Caco-2 (cell line): ENCODE data around the gene PLPP1. TPM values are rescaled to one million over a fixed set of nuclear protein-coding genes. Genes with fewer than 3 reads are reported as not detected.

Experiments
- BruUV-seq: library from RNA; stranded (reverse); fragments of 400-500 nt; replicated peaks from 2 replicates; lab custom pipeline; 2021; lab: Mats Ljungman, UMichigan
- CTCF ChIA-PET: fragments of 300-600 bp; sonication (Branson Sonifier 250); formaldehyde crosslinking; loops from one replicate; lab custom pipeline; 2022; ENCODE audit warnings: antibody characterized with exemption; lab: Charles Lee
- POLR2A ChIA-PET: fragments of 300-600 bp; sonication (Branson Sonifier 250); formaldehyde crosslinking; loops from one replicate; lab custom pipeline; 2022; ENCODE audit warnings: antibody characterized with exemption; lab: Charles Lee
- DNase-seq, 2 experiments: peaks; one replicate each; pipeline versions ENCODE4 v3.0.0 to v3.0.0-alpha.2; 2020 to 2022
- H3K27me3 ChIP-seq: replicated peaks from 2 replicates; pipeline ENCODE4 v1.6.0; 2011; ENCODE audit warnings: low read length; ENCODE audit not compliant: control insufficient read depth, insufficient read depth
- H3K36me3 ChIP-seq: 2 replicates; pipeline ENCODE4 v1.5.1; 2011; ENCODE audit warnings: low read length; ENCODE audit not compliant: control insufficient read depth, insufficient read depth
- H3K4me1 ChIP-seq: fragments of 250-450 bp; sonication (Bioruptor Pico); 2 replicates; pipeline ENCODE4 v1.5.1; 2020; ENCODE audit warnings: mild to moderate bottlenecking
- H3K4me3 ChIP-seq: 2 replicates; pipeline ENCODE4 v1.5.1; 2011; ENCODE audit warnings: low read depth, mild to moderate bottlenecking, control low read depth, low read length
- H3K9me3 ChIP-seq: fragments of 250-450 bp; sonication (Bioruptor Pico); 2 replicates; pipeline ENCODE4 v1.5.1; 2020; ENCODE audit warnings: mild to moderate bottlenecking, moderate library complexity
- H3K27ac Mint-ChIP-seq: one replicate; pipeline ENCODE4 v1.8.0; 2022; ENCODE audit warnings: mixed read lengths; ENCODE audit not compliant: unreplicated experiment
- H3K27me3 Mint-ChIP-seq: one replicate; pipeline ENCODE4 v1.8.0; 2022; ENCODE audit warnings: mixed read lengths; ENCODE audit not compliant: insufficient read depth, unreplicated experiment
- H3K36me3 Mint-ChIP-seq: one replicate; pipeline ENCODE4 v1.8.0; 2022; ENCODE audit warnings: mild to moderate bottlenecking, mixed read lengths; ENCODE audit not compliant: insufficient read depth, unreplicated experiment
- H3K4me1 Mint-ChIP-seq: one replicate; pipeline ENCODE4 v1.8.0; 2022; ENCODE audit warnings: low read depth, mixed read lengths; ENCODE audit not compliant: unreplicated experiment
- H3K4me3 Mint-ChIP-seq: one replicate; pipeline ENCODE4 v1.8.0; 2022; ENCODE audit warnings: mild to moderate bottlenecking, moderate library complexity, mixed read lengths; ENCODE audit not compliant: unreplicated experiment
- H3K9me3 Mint-ChIP-seq: one replicate; pipeline ENCODE4 v1.8.0; 2022; ENCODE audit warnings: mixed read lengths; ENCODE audit not compliant: unreplicated experiment
- CTCF ChIP-seq, 2 experiments: fragments of 200-600 bp in 1 of 2; IDR thresholded peaks; 1 replicate in 1 of 2; 2 replicates in 1 of 2; pipeline versions ENCODE4 v1.5.1 to v1.8.0; 2011 to 2022; ENCODE audit warnings: antibody characterized with exemption in 1 of 2, control low read depth in 1 of 2, inconsistent platforms in 1 of 2, low read depth in 1 of 2, low read length in 1 of 2, mild to moderate bottlenecking in 1 of 2, moderate library complexity in 1 of 2; ENCODE audit not compliant: insufficient read depth in 1 of 2, severe bottlenecking in 1 of 2, unreplicated experiment in 1 of 2
- intact Hi-C: fragments of 100-400 bp; cut with micrococcal nuclease; formaldehyde crosslinking; loops from one replicate; pipeline ENCODE4 v1.10.0; 2022; ENCODE audit not compliant: unreplicated experiment
- total RNA-seq: library from RNA; stranded (reverse); gene quantifications from 2 replicates; pipeline ENCODE4 v1.2.3, GENCODE V29; 2022

PLPP1 gene
- total RNA-seq, 1 experiment from 2014 or later: 49.4 TPM

- intact Hi-C loops: loop anchor here (1.0 to 2.0 kb wide), 4 partner anchors 12 to 156 kb away; no protein-coding TSS in a partner anchor
- Histone ChIP-seq H3K4me1 (peaks cover 13% of the 10 kb centered on the region), H3K9me3 (no peaks in the 10 kb centered on the region), H3K36me3 (no peaks in the 10 kb centered on the region), H3K27me3 (no peaks in the 10 kb centered on the region), H3K4me3 (peak overlapping the region; percentile 98)
- H3K4me3 Mint-ChIP-seq: peak overlapping the region; percentile 78
- H3K9me3 Mint-ChIP-seq: no peaks in the 10 kb centered on the region
- peaks cover 24% of the 10 kb centered on the region for H3K36me3 Mint-ChIP-seq
- H3K4me1 Mint-ChIP-seq: peaks cover 28% of the 10 kb centered on the region
- POLR2A ChIA-PET: no interaction called here
- CTCF ChIA-PET: interaction anchor here (1.6 kb wide), 1 partner anchor 156 kb away, joined by 4 read pairs; no protein-coding TSS in a partner anchor
- H3K27ac Mint-ChIP-seq: peak overlapping the region; percentile 78
- no peak for DNase-seq
- BruUV-seq: TSS peak; percentile 96
- TF ChIP-seq CTCF (IDR thresholded peaks at IDR 0.05; ENCODE audit: insufficient read depth in 1 of 2, low read depth in 1 of 2, low read length in 1 of 2, severe bottlenecking in 1 of 2, unreplicated experiment in 1 of 2): no peak
- H3K27me3 Mint-ChIP-seq: no peaks in the 10 kb centered on the region
These were observed 588 bp upstream of the PLPP1 start for GRCh38 chr5:55535199-55535905.

GRCh38 chr5:55533521-55534435 is 986 bp downstream of the PLPP1 start:
- no peaks in the 10 kb centered on the region for H3K9me3 ChIP-seq
- no peaks in the 10 kb centered on the region for H3K27me3 ChIP-seq
- H3K36me3 Mint-ChIP-seq: peaks cover 29% of the 10 kb centered on the region
- DNase-seq: peak in 1 of 2 experiments; percentile 69
- TSS peak; percentile 37 for BruUV-seq
- peaks cover 18% of the 10 kb centered on the region for H3K4me1 Mint-ChIP-seq
- H3K27ac Mint-ChIP-seq: peak overlapping the region; percentile 0
- H3K27me3 Mint-ChIP-seq: no peaks in the 10 kb centered on the region
- CTCF ChIA-PET: interaction anchor here (1.6 kb wide), 1 partner anchor 158 kb away, joined by 4 read pairs; no protein-coding TSS in a partner anchor
- H3K4me1 ChIP-seq: peaks cover 8% of the 10 kb centered on the region
- H3K9me3 Mint-ChIP-seq: no peaks in the 10 kb centered on the region
- POLR2A ChIA-PET: interaction anchor here (0.5 to 0.8 kb wide), 2 partner anchors 172 to 1281 kb away, joined by 3 to 6 read pairs; no protein-coding TSS in a partner anchor
- intact Hi-C loops: loop anchor here (2.0 to 5.0 kb wide), 3 partner anchors 13 to 116 kb away; no protein-coding TSS in a partner anchor
- TF ChIP-seq CTCF (IDR thresholded peaks at IDR 0.05; ENCODE audit: insufficient read depth in 1 of 2, low read depth in 1 of 2, low read length in 1 of 2, severe bottlenecking in 1 of 2, unreplicated experiment in 1 of 2): no peak
- H3K36me3 ChIP-seq: no peaks in the 10 kb centered on the region
- peak overlapping the region; percentile 98 for H3K4me3 ChIP-seq
- peak overlapping the region; percentile 78 for H3K4me3 Mint-ChIP-seq

- no peaks in the 10 kb centered on the region for H3K27me3 Mint-ChIP-seq
These were observed 4.1 kb downstream of the PLPP1 start for GRCh38 chr5:55530669-55531068.

More at GRCh38 chr5:55530669-55531068, 4.1 kb downstream of the PLPP1 start:
- no TSS peak for BruUV-seq
- no peak for TF ChIP-seq CTCF (IDR thresholded peaks at IDR 0.05; ENCODE audit: insufficient read depth in 1 of 2, low read depth in 1 of 2, low read length in 1 of 2, severe bottlenecking in 1 of 2, unreplicated experiment in 1 of 2)
- Mint-ChIP-seq H3K9me3 (no peaks in the 10 kb centered on the region), H3K36me3 (peaks cover 27% of the 10 kb centered on the region), H3K4me3 (no peak overlapping the region), H3K4me1 (peaks cover 11% of the 10 kb centered on the region), H3K27ac (no peak overlapping the region)
- ChIA-PET POLR2A (no interaction called here), CTCF (no interaction called here)
- no peak for DNase-seq
- Histone ChIP-seq H3K9me3 (no peaks in the 10 kb centered on the region), H3K36me3 (no peaks in the 10 kb centered on the region), H3K4me1 (peaks cover 5% of the 10 kb centered on the region), H3K4me3 (no peak overlapping the region), H3K27me3 (no peaks in the 10 kb centered on the region)
- intact Hi-C loops: loop anchor here (5.0 kb wide), 1 partner anchor 113 kb away; no protein-coding TSS in a partner anchor
